GM12801 (cell line): ENCODE measurements around the gene HNRNPL.

Experiments
- CTCF ChIP-seq: IDR thresholded peaks from one replicate; pipeline ENCODE4 v1.5.1; 2011; ENCODE audit warnings: control low read depth; ENCODE audit not compliant: insufficient read length; ENCODE audit errors: extremely low read depth

HNRNPL gene

GRCh38 chr19:38796154-38796553 lies 53.6 kb downstream of the HNRNPL start:
- no peak for TF ChIP-seq CTCF

GRCh38 chr19:38795549-38795948 lies 54.2 kb downstream of the HNRNPL start:
- TF ChIP-seq CTCF, result no peak

GRCh38 chr19:38793671-38794070 lies 56.1 kb downstream of the HNRNPL start:
- TF ChIP-seq CTCF, result no peak

GRCh38 chr19:38793177-38793576 lies 56.6 kb downstream of the HNRNPL start:
- TF ChIP-seq CTCF, result no peak

- no peak for TF ChIP-seq CTCF
Measured at GRCh38 chr19:38792250-38793111, 57.3 kb downstream of the HNRNPL start.

GRCh38 chr19:38788478-38789243 lies 61.1 kb downstream of the HNRNPL start, which contains the start of gene LGALS7B:
LGALS7B (plus strand) TSS chr19:38789200; CDS start chr19:38789227, 27 bp downstream.
- TF ChIP-seq CTCF, result no peak

- TF ChIP-seq CTCF, result no peak
Measured at GRCh38 chr19:38786572-38787265, 63.1 kb downstream of the HNRNPL start.
